ENCODE results near the gene LEPROT.

DNA sequence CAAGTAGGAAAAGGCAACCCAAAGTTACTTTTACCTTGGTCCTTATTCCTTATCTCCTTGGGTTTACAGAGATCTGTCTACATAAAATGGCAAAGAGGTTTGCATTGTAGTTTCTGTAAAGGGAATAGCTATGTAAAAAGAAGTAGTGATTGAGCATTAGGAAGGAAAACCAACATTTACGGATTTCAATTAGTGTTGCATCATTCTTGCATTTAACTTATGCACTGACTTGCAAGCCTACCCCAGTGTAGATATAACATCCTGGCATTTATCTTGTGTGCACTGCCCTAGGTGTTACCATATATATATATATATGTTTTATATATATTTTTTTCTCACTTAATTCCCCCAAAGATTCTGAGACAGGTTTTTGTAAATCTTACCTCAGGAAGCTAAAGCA is 3.7 kb upstream of the LEPROT start:
- TF ChIP-seq CTCF (conservative IDR thresholded peaks at IDR 0.05; ENCODE audit: low read depth, low read length) (no peak), EZH2 (IDR thresholded peaks at IDR 0.05; ENCODE audit: low read length, unreplicated experiment) (no peak), EZH2phosphoT487 (IDR thresholded peaks at IDR 0.05; ENCODE audit: borderline replicate concordance, low read length) (no peak)

Measured in PC-3 (cell line).